OCI-LY7 (cell line): Measurements from ENCODE around the gene LRRC1. TPM values are rescaled to one million over a fixed set of nuclear protein-coding genes. Genes with fewer than 3 reads are reported as not detected.

Experiments
- BruUV-seq: library from RNA; stranded (reverse); fragments of 400-500 nt; replicated peaks from 2 replicates; lab custom pipeline; 2021; lab: Mats Ljungman, UMichigan
- CTCF ChIA-PET: fragments of 300-600 bp; sonication (Branson Sonifier 250); formaldehyde crosslinking; loops from one replicate; lab custom pipeline; 2022; ENCODE audit warnings: antibody characterized with exemption; ENCODE audit not compliant: unreplicated experiment; lab: Charles Lee
- POLR2A ChIA-PET: fragments of 300-600 bp; sonication (Branson Sonifier 250); formaldehyde crosslinking; loops from one replicate; lab custom pipeline; 2022; ENCODE audit warnings: antibody characterized with exemption; lab: Charles Lee
- DNase-seq: peaks from one replicate; pipeline ENCODE4 v3.0.0-alpha.2; 2015; ENCODE audit warnings: low spot score
- H2AFZ ChIP-seq: fragments of 200-600 bp; sonication (generic), shearing (Covaris generic); 2 replicates; pipeline ENCODE4 v1.6.1; 2014; ENCODE audit warnings: mild to moderate bottlenecking, antibody characterized with exemption, low read length, moderate library complexity
- H3K27ac ChIP-seq: fragments of 200-600 bp; sonication (generic); 2 replicates; pipeline ENCODE4 v1.5.1; 2014; ENCODE audit warnings: mixed run types, low read depth, mild to moderate bottlenecking, moderate library complexity, low read length, inconsistent platforms; ENCODE audit not compliant: poor library complexity, severe bottlenecking
- H3K36me3 ChIP-seq: fragments of 200-600 bp; sonication (generic); 2 replicates; pipeline ENCODE4 v1.6.1; 2014; ENCODE audit warnings: mild to moderate bottlenecking, antibody characterized with exemption, low read length, moderate library complexity, mixed read lengths; ENCODE audit not compliant: insufficient read depth
- H3K4me1 ChIP-seq: fragments of 200-600 bp; sonication (generic); 2 replicates; pipeline ENCODE4 v1.5.1; 2014; ENCODE audit warnings: mild to moderate bottlenecking, low read length; ENCODE audit not compliant: insufficient read depth, poor library complexity, severe bottlenecking
- H3K4me2 ChIP-seq: fragments of 200-600 bp; sonication (generic); 2 replicates; pipeline ENCODE4 v1.6.1; 2014; ENCODE audit warnings: mild to moderate bottlenecking, low read length
- H3K4me3 ChIP-seq: fragments of 200-600 bp; sonication (generic); 2 replicates; pipeline ENCODE4 v1.5.1; 2014; ENCODE audit warnings: mild to moderate bottlenecking, low read depth, low read length; ENCODE audit not compliant: poor library complexity, severe bottlenecking
- H3K79me2 ChIP-seq: fragments of 200-600 bp; sonication (generic); 2 replicates; pipeline ENCODE4 v1.6.1; 2016; ENCODE audit warnings: low read depth, mild to moderate bottlenecking, low read length, moderate library complexity, mixed read lengths; ENCODE audit not compliant: insufficient read depth
- H3K9me2 ChIP-seq: fragments of 200-600 bp; sonication (generic); 2 replicates; pipeline ENCODE4 v1.6.1; 2016; ENCODE audit warnings: mild to moderate bottlenecking, low read length, mixed read lengths; ENCODE audit not compliant: insufficient read depth
- H3K9me3 ChIP-seq: fragments of 200-600 bp; sonication (generic); 2 replicates; pipeline ENCODE4 v1.6.1; 2014; ENCODE audit warnings: mild to moderate bottlenecking, mixed run types, low read length, mixed read lengths
- H4K20me1 ChIP-seq: fragments of 200-600 bp; sonication (generic); 2 replicates; pipeline ENCODE4 v1.6.1; 2014; ENCODE audit warnings: mild to moderate bottlenecking, antibody characterized with exemption, low read length, moderate library complexity, mixed read lengths; ENCODE audit not compliant: insufficient read depth
- EZH2phosphoT487 ChIP-seq: fragments of 200-600 bp; sonication (generic); IDR thresholded peaks from 2 replicates; pipeline ENCODE4 v1.6.1; 2018; ENCODE audit warnings: low read depth, borderline replicate concordance, mild to moderate bottlenecking, mixed run types, antibody characterized with exemption, low read length, moderate library complexity, mixed read lengths
- intact Hi-C: fragments of 100-400 bp; cut with micrococcal nuclease; formaldehyde crosslinking; loops from one replicate; pipeline ENCODE4 v1.10.0; 2022; ENCODE audit not compliant: unreplicated experiment
- total RNA-seq, 2 experiments: library from RNA; depleted of rRNA in 1 of 2; stranded (reverse); fragments of >200 nt in 1 of 2; shearing (Covaris generic) in 1 of 2; gene quantifications; 2 replicates each; pipeline ENCODE4 v1.2.3, GENCODE V29; 2014 to 2022
- TF ChIP-seq, protein P1 (sequence below): fragments of 200-600 bp; sonication (generic); conservative IDR thresholded peaks from 2 replicates; pipeline ENCODE4 v1.5.1; 2014; ENCODE audit warnings: mild to moderate bottlenecking, antibody characterized with exemption, low read length, moderate library complexity, mixed read lengths

LRRC1 gene
- total RNA-seq, 2 experiments from 2014 or later: 8.2 to 8.4 TPM

DNA sequence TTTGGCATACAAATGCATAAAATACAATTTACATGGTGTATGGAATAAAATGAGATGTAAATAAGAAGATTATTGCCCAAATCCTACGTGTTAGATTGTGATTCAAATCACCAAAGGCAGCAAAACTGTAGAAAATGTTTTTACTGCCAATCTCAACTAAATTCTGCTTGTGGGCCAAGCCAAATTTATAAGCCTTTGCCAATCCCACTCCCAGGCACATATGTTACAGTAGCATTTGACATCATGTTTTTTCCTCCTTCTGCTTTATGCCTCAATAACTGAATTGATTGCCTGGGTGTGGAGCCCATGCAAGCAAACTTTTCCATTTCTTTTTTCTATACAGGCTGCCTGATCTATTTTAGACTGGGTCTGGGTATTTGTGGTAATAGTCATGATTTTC is 36.3 kb upstream of the LRRC1 start:
- no peak for TF ChIP-seq EZH2phosphoT487
- TF ChIP-seq, protein P1, sequence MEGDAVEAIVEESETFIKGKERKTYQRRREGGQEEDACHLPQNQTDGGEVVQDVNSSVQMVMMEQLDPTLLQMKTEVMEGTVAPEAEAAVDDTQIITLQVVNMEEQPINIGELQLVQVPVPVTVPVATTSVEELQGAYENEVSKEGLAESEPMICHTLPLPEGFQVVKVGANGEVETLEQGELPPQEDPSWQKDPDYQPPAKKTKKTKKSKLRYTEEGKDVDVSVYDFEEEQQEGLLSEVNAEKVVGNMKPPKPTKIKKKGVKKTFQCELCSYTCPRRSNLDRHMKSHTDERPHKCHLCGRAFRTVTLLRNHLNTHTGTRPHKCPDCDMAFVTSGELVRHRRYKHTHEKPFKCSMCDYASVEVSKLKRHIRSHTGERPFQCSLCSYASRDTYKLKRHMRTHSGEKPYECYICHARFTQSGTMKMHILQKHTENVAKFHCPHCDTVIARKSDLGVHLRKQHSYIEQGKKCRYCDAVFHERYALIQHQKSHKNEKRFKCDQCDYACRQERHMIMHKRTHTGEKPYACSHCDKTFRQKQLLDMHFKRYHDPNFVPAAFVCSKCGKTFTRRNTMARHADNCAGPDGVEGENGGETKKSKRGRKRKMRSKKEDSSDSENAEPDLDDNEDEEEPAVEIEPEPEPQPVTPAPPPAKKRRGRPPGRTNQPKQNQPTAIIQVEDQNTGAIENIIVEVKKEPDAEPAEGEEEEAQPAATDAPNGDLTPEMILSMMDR: no peak
- BruUV-seq: no TSS peak

DNA sequence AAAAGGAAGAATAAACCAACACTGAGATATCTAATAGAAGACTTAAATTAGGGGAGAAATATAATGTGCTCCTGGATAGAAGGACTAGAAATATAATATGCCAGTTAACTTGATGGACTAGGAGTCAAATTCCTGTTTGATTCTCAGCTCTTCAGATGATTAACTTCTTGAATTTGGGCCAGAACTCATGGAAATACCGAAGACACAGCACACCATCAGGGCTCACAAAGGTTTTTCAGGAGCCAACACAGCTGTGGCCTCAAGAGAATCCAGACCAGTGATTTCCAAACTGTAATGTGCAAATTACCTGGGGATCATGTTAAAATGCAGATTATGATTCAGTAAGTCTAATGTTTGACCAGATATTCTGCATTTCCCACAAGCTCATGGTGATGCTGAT is 33.8 kb upstream of the LRRC1 start:
- ChIA-PET CTCF (no interaction called here), POLR2A (interaction anchor here (0.7 to 1.1 kb wide), 2 partner anchors 9 to 191 kb away, joined by 3 read pairs; no protein-coding TSS in a partner anchor)
- Histone ChIP-seq H3K9me3 (no peaks in the 10 kb centered on the region), H3K4me3 (no peak overlapping the region), H3K27ac (no peak overlapping the region), H3K4me1 (no peaks in the 10 kb centered on the region), H2AFZ (no peak overlapping the region), H3K4me2 (no peak overlapping the region), H3K9me2 (no peaks in the 10 kb centered on the region), H4K20me1 (no peaks in the 10 kb centered on the region), H3K36me3 (no peaks in the 10 kb centered on the region), H3K79me2 (no peaks in the 10 kb centered on the region)
- intact Hi-C loops: no loop called here
- no peak for DNase-seq
- TF ChIP-seq, protein P1: no peak
- TF ChIP-seq EZH2phosphoT487: no peak
- BruUV-seq: no TSS peak

More for the DNA sequence above, 36.3 kb upstream of the LRRC1 start:
- Histone ChIP-seq H3K27ac (no peak overlapping the region), H3K4me2 (no peak overlapping the region), H3K4me3 (no peak overlapping the region), H3K36me3 (no peaks in the 10 kb centered on the region), H2AFZ (no peak overlapping the region), H3K9me3 (no peaks in the 10 kb centered on the region), H3K4me1 (no peaks in the 10 kb centered on the region), H3K9me2 (no peaks in the 10 kb centered on the region), H3K79me2 (no peaks in the 10 kb centered on the region), H4K20me1 (no peaks in the 10 kb centered on the region)
- POLR2A ChIA-PET: interaction anchor here (1.1 kb wide), 1 partner anchor 12 kb away, joined by 4 read pairs; no protein-coding TSS in a partner anchor
- DNase-seq: no peak
- intact Hi-C loops: no loop called here
- CTCF ChIA-PET: no interaction called here

DNA sequence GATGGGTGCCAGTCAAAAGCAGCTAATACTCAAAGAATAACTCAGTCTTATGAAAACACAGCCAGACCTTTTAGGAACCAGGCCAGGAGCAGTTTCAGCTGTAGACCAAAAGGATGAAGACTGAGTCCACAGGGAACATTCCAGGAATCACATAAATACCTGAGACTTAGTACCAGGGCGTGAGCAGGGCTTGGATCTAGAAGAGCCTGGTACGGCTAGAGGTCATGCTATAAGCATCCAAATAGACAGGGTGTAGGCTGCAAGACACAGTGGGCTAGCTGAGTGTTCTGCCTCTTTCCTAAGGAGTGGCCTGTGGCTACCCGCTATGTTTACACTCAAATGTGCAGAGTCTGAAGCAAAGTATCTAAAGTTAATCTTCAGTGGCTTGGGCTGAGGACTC is 29.5 kb upstream of the LRRC1 start:
- intact Hi-C loops: no loop called here
- Histone ChIP-seq H4K20me1 (no peaks in the 10 kb centered on the region), H3K9me3 (no peaks in the 10 kb centered on the region), H2AFZ (no peak overlapping the region), H3K4me2 (no peak overlapping the region), H3K27ac (no peak overlapping the region), H3K36me3 (no peaks in the 10 kb centered on the region), H3K9me2 (no peaks in the 10 kb centered on the region), H3K4me1 (no peaks in the 10 kb centered on the region), H3K4me3 (no peak overlapping the region), H3K79me2 (no peaks in the 10 kb centered on the region)
- TF ChIP-seq, protein P1: no peak
- TF ChIP-seq EZH2phosphoT487: no peak
- CTCF ChIA-PET: no interaction called here
- BruUV-seq: no TSS peak
- POLR2A ChIA-PET: no interaction called here
- DNase-seq: no peak
